ENCODE results near the gene EEF1G. TPM values are rescaled to one million over a fixed set of nuclear protein-coding genes. Genes with fewer than 3 reads are reported as not detected.
"Not testable (repeated sequence)": the region's sequence is repeated elsewhere in the genome, so short reads cannot be mapped to it uniquely, and the experiment has no call there.

EEF1G gene
- total RNA-seq, 1 donor from 2014 or later, result 1,747 TPM

DNA sequence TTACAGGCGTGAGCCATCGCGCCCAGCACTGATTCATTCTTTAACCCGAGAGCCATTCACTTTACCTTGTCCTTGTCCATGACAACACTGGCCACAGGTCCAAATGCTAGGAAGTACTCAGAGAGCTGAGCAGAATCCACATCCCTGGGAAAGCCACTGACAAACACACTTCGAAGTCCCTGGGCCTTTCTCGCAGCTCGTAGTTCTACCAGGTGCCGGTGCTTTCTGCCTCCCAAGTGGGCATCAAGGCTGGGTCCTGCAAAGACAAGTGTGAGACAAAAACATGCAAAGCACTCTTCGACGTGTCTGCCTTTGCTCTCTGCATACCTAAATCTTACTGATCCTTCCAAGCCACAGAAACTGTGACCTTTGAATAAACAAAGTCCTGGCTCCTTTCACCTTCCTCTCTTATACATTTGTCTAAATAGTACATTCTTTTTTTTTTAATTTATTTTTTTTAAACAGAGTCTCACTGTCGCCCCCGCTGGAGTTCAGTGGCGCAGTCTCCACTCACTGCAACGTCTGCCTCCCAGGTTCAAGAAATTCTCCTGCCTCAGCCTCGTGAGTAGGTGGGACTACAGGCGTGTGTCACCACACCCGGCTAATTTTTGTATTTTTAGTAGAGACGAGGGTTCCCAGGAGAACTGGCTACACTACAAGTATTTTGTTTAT is 15.4 kb upstream of the EEF1G start:
- H3K27me3 Mint-ChIP-seq (ENCODE audit: low read depth), result no peaks in the 10 kb centered on the region
- peaks cover 14% of the 10 kb centered on the region for H3K36me3 Mint-ChIP-seq
- H3K9me3 Mint-ChIP-seq, result no peaks in the 10 kb centered on the region
- TF ChIP-seq CTCF (IDR thresholded peaks at IDR 0.05; ENCODE audit: unreplicated experiment), result peak; percentile 39
- H3K4me3 Mint-ChIP-seq, result peak overlapping the region; percentile 28
- H3K27ac Mint-ChIP-seq, result no peak overlapping the region
- no peak for DNase-seq (ENCODE audit: low spot score in 2 of 2, unreplicated experiment in 2 of 2)
- peaks cover 24% of the 10 kb centered on the region for H3K4me1 Mint-ChIP-seq

GRCh38 chr11:62585356-62585755 is 11.7 kb upstream of the EEF1G start:
- not testable (repeated sequence) for H3K4me1 Mint-ChIP-seq

DNA sequence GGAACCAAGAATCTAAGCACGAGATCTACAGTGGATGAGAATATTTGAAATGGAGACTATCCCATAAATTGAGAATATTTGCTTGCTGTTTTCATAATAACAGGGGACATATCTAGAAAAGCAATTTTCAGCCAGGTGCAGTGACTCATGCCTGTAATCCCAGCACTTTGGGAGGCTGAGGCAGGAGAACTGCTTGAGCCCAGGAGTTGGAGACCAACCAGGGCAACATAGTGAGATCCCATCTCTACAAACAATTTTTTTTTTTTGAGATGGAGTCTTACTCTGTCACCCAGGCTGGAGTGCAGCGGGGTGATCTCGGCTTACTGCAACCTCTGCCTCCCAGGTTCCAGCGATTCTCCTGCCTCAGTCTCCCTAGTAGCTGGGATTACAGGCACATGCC is 8.0 kb upstream of the EEF1G start:
- not testable (repeated sequence) for H3K4me3 Mint-ChIP-seq; H3K4me1 Mint-ChIP-seq; H3K9me3 Mint-ChIP-seq; H3K27ac Mint-ChIP-seq; H3K27me3 Mint-ChIP-seq (ENCODE audit: low read depth); DNase-seq (ENCODE audit: low spot score in 2 of 2, unreplicated experiment in 2 of 2)
- H3K36me3 Mint-ChIP-seq, result peaks cover 25% of the 10 kb centered on the region

More at GRCh38 chr11:62585356-62585755, 11.7 kb upstream of the EEF1G start:
- not testable (repeated sequence) for H3K27ac Mint-ChIP-seq; DNase-seq (ENCODE audit: low spot score in 2 of 2, unreplicated experiment in 2 of 2); H3K4me3 Mint-ChIP-seq; H3K27me3 Mint-ChIP-seq (ENCODE audit: low read depth); H3K9me3 Mint-ChIP-seq
- peaks cover 24% of the 10 kb centered on the region for H3K36me3 Mint-ChIP-seq

- H3K36me3 Mint-ChIP-seq, result peaks cover 28% of the 10 kb centered on the region
Observed at GRCh38 chr11:62580959-62581715, 7.4 kb upstream of the EEF1G start.

DNA sequence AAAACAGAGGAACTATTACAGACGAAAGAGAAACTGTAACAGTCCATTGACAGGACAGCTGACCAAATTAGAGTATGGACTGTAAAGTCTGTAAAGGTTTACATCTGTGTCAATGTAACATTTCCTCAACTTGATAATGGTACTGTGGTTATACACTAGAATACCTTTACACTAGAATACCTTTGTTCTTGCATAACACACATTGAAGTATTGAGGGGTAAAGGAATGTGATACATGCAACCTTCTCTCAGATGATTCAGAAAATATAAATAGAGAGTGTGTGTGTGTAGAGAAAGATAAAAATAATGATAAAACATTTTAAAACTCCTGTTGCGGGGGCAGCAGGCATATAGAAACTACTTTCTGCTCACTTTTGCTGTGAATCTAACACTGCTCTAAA is 5.6 kb upstream of the EEF1G start:
- Mint-ChIP-seq H3K4me1 (peaks cover 25% of the 10 kb centered on the region), H3K27ac (no peak overlapping the region), H3K9me3 (no peaks in the 10 kb centered on the region), H3K27me3 (ENCODE audit: low read depth) (no peaks in the 10 kb centered on the region), H3K36me3 (peaks cover 25% of the 10 kb centered on the region), H3K4me3 (no peak overlapping the region)
- TF ChIP-seq CTCF (IDR thresholded peaks at IDR 0.05; ENCODE audit: unreplicated experiment), result no peak
- no peak for DNase-seq (ENCODE audit: low spot score in 2 of 2, unreplicated experiment in 2 of 2)

More at GRCh38 chr11:62580959-62581715, 7.4 kb upstream of the EEF1G start:
- DNase-seq (ENCODE audit: low spot score in 2 of 2, unreplicated experiment in 2 of 2), result no peak
- Mint-ChIP-seq H3K9me3 (no peaks in the 10 kb centered on the region), H3K4me3 (no peak overlapping the region), H3K27me3 (ENCODE audit: low read depth) (no peaks in the 10 kb centered on the region), H3K27ac (no peak overlapping the region), H3K4me1 (peaks cover 11% of the 10 kb centered on the region)
- no peak for TF ChIP-seq CTCF (IDR thresholded peaks at IDR 0.05; ENCODE audit: unreplicated experiment)

DNA sequence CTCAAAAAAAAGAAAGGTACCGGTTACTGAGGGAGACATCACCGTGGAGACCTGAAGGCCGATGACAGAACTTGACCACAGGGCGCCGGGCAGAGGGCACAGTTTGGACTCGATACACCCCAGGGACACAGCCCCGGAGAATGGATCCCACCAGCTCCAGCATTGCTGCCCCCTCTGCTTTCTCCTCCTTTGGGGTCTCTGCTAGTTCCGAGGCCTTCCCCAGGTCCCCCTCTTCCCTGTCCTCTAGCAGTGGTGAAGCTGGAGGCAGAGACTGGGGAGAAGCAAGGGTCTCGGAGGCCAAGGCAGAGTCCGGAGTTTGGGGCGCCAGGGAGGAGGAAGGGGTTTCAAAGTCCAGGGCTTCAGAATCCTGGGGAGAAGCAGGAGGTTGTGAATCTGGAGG is 4.8 kb upstream of the EEF1G start:
- Mint-ChIP-seq H3K27ac (no peak overlapping the region), H3K4me3 (no peak overlapping the region), H3K9me3 (no peaks in the 10 kb centered on the region), H3K27me3 (ENCODE audit: low read depth) (no peaks in the 10 kb centered on the region), H3K4me1 (peaks cover 28% of the 10 kb centered on the region), H3K36me3 (peaks cover 22% of the 10 kb centered on the region)
- no peak for TF ChIP-seq CTCF (IDR thresholded peaks at IDR 0.05; ENCODE audit: unreplicated experiment)
- DNase-seq (ENCODE audit: low spot score in 2 of 2, unreplicated experiment in 2 of 2), result no peak

All from mesothelial cell of epicardium (in vitro differentiated cells).